Measurements from ENCODE around the gene CTSF.
"Not testable (repeated sequence)": the region's sequence is repeated elsewhere in the genome, so short reads cannot be mapped to it uniquely, and the experiment has no call there.

CTSF gene

GRCh38 chr11:66556086-66556485 is 12.3 kb downstream of the CTSF start:
- no peak for DNase-seq

- DNase-seq, result no peak
These were observed 13.0 kb downstream of the CTSF start for GRCh38 chr11:66555416-66555815.

GRCh38 chr11:66554602-66555001 is 13.8 kb downstream of the CTSF start:
- no peak for DNase-seq

- no peak for DNase-seq
These were observed 17.5 kb downstream of the CTSF start for GRCh38 chr11:66550887-66551286.

GRCh38 chr11:66549696-66550095 is 18.7 kb downstream of the CTSF start:
- no peak for DNase-seq

- no peak for DNase-seq
These were observed 19.4 kb downstream of the CTSF start for GRCh38 chr11:66548774-66549630.

- no peak for DNase-seq
These were observed 20.4 kb downstream of the CTSF start for GRCh38 chr11:66548041-66548440.

- DNase-seq, result no peak
These were observed 20.8 kb downstream of the CTSF start for GRCh38 chr11:66547662-66548009.

- DNase-seq, result no peak
These were observed 21.3 kb downstream of the CTSF start for GRCh38 chr11:66546966-66547661.

- no peak for DNase-seq
These were observed 21.9 kb downstream of the CTSF start, which contains the start of gene ACTN3 for GRCh38 chr11:66546368-66546965. Gene ACTN3, plus strand, starts transcription at chr11:66546903. Its CDS starts 35 bp downstream, at chr11:66546938.

- DNase-seq, result peak; percentile 93
These were observed 22.6 kb downstream of the CTSF start, which contains the start of gene ZDHHC24 for GRCh38 chr11:66545701-66546367. Gene ZDHHC24, minus strand, starts transcription at chr11:66546048. Its CDS starts 45 bp downstream, at chr11:66546003.

GRCh38 chr11:66544952-66545351 is 23.5 kb downstream of the CTSF start:
- not testable (repeated sequence) for DNase-seq

- no peak for DNase-seq
These were observed 24.9 kb downstream of the CTSF start for GRCh38 chr11:66543263-66544107.

- DNase-seq, result no peak
These were observed 26.0 kb downstream of the CTSF start for GRCh38 chr11:66542362-66542761.

- no peak for DNase-seq
These were observed 26.5 kb downstream of the CTSF start for GRCh38 chr11:66541892-66542291.

GRCh38 chr11:66540598-66540997 is 27.8 kb downstream of the CTSF start:
- DNase-seq, result not testable (repeated sequence)

GRCh38 chr11:66539870-66540213 is 28.6 kb downstream of the CTSF start:
- no peak for DNase-seq

- DNase-seq, result no peak
These were observed 29.1 kb downstream of the CTSF start for GRCh38 chr11:66539170-66539869.

GRCh38 chr11:66532784-66533183 is 35.6 kb downstream of the CTSF start:
- no peak for DNase-seq

GRCh38 chr11:66531841-66532240 is 36.6 kb downstream of the CTSF start:
- DNase-seq, result no peak

- no peak for DNase-seq
These were observed 37.3 kb downstream of the CTSF start for GRCh38 chr11:66530927-66531709.

Measured in amniotic stem cell (primary cell).